PFSK-1 (cell line): ENCODE data around the gene RAVER2.

ENCODE experiments used
- FOXP2 ChIP-seq: optimal IDR thresholded peaks from 2 replicates; pipeline ENCODE3; 2011; ENCODE audit warnings: borderline replicate concordance, control low read depth, inconsistent platforms; ENCODE audit not compliant: insufficient read depth; ENCODE audit errors: extremely low read length, extremely low read depth
- POLR2AphosphoS5 ChIP-seq: IDR thresholded peaks from 2 replicates; pipeline ENCODE4 v1.6.1; 2012; ENCODE audit warnings: low read depth, mild to moderate bottlenecking, control low read depth, low read length, moderate library complexity
- REST ChIP-seq, 2 experiments: IDR thresholded peaks; 2 replicates each; pipeline versions ENCODE4 v1.6.1 to v1.8.0; 2011 to 2012; ENCODE audit warnings: low read depth in 2 of 2, low read length in 2 of 2, control low read depth in 1 of 2, inconsistent platforms in 1 of 2, mild to moderate bottlenecking in 1 of 2, moderate library complexity in 1 of 2; ENCODE audit not compliant: insufficient read depth in 1 of 2
- SIN3A ChIP-seq: IDR thresholded peaks from 2 replicates; pipeline ENCODE4 v1.6.1; 2012; ENCODE audit warnings: mild to moderate bottlenecking, low read length, moderate library complexity, borderline replicate concordance; ENCODE audit not compliant: insufficient read depth
- TAF1 ChIP-seq: IDR thresholded peaks from 2 replicates; pipeline ENCODE4 v1.6.1; 2012; ENCODE audit warnings: low read length, control low read depth, borderline replicate concordance; ENCODE audit not compliant: insufficient read depth

- no peak for TF ChIP-seq POLR2AphosphoS5
- TF ChIP-seq REST (IDR thresholded peaks at IDR 0.05; ENCODE audit: insufficient read depth in 1 of 2, low read depth in 2 of 2, low read length in 2 of 2) = no peak
- no peak for TF ChIP-seq SIN3A
- TF ChIP-seq TAF1 = no peak
- TF ChIP-seq FOXP2 = no peak
Observed at GRCh38 chr1:64701071-64701470, 43.8 kb upstream of the RAVER2 start.
